Measurements from ENCODE around the gene ZNF680.
A peak's percentile ranks its signal among the peaks of the same experiment; 100 is the strongest.
"Not testable (repeated sequence)": the region's sequence is repeated elsewhere in the genome, so short reads cannot be mapped to it uniquely, and the experiment has no call there.

ZNF680 gene

DNA sequence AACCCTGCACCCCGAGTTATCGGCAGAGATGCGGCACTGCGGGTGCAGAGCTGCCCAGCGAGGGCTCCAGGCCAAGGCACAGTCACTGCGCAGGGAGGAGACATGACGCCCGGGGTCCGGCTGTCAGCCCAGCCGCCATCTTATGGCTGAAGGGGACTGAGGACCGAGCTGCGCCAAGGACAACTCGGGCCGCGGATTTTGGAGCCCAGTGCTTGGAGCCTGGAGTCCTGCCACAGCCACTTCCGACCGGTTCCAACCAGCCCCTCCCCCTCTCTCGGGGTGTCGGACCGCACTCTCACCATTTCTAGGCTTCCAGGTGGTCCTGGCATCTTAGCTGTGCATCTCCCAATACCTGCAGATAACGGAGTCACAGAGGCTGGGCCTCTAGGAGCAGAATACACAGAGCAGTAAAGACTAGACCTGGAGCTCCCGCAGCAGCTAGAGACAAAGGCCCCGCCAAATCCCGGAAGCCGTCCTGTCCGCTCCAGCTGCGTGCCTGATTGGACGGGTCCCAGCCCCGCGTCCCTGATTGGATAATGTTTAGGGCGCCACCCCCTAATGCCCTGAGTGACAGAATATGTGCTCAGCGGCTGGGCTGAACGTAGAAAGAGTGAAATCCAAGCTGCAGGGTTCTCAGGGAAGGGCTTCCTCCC is at the start of gene ZNF680:
TSS of gene ZNF680 (minus strand) at position 446 of the 653 bp plus-strand sequence. CDS start at position 329, 117 bp downstream.
- DNase-seq, result peak; percentile 91

DNA sequence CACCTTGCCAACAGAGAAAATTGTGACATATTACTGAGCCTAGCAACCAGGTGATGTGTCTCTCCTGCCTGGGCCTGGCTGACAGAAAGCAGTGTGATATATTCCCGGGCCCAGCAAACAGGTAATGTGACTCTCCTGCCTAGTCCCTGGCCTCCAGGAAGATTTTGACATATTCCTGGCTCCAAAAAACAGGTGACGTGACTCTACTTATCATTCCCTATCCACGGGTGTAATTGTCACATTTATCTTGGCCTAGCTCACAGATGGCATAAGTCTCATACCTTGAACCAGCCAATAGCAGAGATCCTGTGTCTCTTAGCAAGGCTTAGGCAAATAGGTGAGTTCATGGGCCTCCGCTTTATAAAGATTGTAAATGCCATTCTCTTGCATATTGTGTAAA is 49.6 kb upstream of the ZNF680 start:
- DNase-seq, result no peak

DNA sequence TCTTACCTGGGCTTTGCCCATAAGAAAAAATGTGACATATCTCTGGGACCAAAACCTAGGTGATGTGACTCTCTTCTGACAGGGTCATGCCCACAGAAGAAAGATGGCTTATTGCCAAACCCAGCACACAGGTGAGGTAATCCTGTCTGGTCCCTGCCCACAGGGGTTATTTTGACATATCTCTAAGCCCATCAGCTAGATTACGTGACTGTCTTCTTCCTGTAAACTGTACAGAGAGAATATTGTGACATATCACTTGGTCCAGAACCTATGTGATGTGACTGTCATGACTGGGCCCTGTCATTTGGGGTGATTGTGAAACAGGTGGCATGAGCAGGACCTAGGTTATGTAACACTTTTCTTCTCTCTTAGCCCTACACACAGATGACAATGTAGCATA is 48.8 kb upstream of the ZNF680 start:
- no peak for DNase-seq

DNA sequence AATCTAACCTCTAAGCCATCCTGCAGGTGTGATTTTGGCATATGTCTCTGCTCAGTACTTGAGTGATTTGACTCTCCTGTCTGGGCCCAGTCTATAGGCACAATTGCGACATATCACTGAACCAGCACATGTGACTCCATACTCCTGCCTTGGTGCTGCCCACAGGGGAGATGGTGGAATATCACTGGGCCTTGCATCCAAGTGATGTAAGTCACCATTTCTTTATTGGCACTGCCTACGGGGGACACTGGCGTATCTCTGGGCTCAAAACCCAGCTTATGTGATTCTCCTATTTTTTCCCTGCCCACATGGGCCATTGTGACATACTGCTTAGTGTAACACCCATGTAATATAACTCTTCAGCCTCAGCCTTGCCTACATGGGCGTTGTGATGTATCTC is 48.1 kb upstream of the ZNF680 start:
- DNase-seq, result no peak

DNA sequence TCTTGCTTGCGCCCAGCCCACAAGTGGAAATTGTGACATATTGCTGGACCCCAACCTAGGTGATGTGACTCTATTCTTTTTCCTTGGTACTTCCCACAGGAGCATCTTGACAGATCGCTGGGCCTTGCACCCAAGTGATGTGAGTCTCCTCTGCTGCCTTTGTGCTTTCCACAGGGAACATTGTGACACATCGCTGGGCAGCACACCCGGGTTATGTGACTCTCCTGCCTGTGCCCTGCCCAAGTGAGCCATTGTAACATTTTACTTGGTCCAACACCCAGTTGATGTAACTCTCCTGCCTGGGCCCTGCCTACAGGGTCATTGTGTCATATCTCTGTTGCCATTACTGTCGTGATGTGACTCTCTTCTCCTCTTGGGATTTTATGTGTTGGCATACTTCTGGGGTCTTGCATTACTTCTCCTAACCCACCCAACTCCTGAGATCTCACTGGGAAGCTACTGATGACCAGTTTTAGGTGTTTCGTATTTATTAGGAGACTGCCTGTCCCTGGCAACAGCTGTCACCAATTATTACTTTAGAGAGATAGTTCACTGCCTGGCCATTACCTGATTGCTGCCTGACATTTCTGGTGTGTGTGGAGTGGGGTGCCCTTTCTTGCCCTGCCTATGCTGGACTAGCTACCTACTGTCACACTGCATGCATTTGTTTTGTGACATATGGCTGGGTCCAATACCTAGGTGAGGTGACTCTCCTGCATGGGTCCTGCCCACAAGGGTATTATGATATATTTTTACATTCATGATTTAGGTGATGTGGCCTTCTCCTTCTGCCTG is 45.4 kb upstream of the ZNF680 start:
- no peak for DNase-seq

DNA sequence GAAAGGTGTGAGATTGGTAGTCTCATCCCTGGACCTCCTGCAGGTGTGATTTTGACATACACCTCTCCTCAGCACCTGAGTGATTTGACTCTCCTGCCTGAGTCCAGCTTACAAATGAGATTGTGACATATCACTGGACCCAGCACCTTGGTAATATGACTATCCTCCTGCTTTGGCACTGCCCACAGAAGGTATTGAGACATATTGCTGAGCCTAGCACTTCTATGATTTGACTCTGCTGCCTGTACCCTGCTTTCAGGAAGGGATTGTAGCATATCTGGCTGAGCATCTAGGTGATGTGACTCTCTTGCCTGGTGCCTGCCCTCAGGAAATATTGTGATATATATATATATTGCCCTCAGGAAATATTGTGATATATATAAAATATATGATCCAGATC is 43.5 kb upstream of the ZNF680 start:
- no peak for DNase-seq

DNA sequence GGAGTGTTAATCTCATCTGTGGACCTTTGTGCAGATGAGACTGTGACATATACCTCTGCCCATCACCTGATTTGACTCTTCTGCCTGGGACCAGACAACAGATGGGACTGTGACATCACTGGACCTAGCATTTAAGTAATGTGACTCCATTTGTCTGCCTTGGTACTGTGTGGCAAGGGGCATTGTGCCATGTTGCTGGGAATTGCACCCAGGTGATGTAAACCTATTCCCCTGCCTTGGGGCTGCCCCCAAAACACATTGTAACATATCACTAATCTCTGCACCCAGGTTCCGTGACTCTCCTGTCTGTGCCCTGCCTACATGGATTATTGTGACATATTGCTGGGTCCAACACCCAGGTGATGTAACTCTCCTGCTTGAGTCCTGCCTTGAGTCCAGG is 40.4 kb upstream of the ZNF680 start:
- DNase-seq, result no peak

DNA sequence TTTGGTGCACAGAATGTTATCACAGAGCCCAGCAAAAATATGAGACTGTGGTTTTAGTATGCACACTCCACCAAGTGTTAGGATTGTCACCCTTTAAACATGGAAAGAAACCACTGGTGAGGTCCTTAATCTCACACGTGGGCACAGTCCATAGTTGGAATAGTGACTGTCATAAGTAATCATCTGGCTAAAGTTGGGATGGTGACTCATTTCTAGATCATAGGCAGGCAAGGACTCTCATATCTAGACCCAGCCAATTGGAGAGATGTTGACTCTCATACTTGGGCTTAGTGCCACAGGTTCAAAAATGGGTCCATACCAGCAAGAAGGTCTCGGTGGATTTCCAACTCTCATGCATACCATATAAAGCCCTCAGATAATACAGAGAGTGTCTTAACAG is 39.6 kb upstream of the ZNF680 start:
- no peak for DNase-seq

DNA sequence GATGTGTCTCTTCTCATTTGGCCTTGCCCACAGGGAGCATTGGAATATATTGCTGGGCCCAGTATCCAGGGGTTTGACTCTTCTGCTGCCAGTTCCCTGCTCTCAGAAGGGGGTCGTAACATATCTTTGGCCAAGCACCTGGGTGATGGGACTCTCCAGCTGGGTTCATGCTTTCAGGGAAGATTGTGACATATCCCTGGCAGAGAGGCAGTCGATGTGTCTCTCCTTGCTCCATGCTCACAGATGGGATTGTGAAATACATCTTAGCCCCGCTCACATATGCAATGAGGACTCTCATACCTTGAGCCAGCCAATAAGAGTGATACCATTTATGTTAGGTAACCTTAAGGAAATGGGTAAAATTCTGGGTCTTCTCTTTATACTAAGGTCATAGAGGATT is 39.2 kb upstream of the ZNF680 start:
- DNase-seq, result no peak

DNA sequence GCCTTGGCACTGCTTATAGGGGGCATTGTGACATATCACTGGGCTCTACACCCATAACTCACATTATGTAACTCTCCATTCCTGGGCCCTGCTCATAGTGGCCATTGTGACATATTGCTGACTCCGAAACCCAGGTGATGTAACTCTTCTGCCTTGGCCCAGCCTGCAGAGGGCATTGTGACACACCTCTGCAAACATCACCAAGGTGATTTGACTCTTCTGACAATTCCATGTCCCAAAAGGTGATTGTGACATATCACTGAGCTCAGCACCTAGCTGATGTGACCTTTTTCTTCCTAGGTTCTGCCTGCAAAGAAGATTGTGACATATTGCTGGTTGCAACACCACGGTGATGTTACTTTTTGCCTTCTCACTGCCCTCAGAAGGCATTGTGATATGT is 36.5 kb upstream of the ZNF680 start:
- no peak for DNase-seq

DNA sequence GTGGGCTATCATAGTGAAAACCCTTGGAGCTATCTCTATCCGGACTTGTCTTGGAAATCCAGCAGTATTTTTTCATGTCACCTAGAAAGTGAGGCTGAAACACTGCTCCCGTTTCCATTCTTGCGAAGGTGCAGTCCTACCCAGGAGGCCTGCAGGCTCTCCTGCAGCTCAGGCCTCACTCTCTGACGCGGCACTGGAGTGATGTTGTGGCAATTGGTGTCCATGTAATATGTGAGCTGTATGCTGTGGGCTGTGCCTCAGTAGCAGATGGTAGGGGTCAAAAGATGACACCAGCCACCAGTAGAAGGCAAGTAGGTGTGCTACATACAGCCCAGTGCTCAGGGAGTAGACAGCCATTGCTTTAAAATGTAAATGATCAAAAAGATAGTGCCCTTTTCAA is 28.1 kb upstream of the ZNF680 start:
- no peak for DNase-seq

DNA sequence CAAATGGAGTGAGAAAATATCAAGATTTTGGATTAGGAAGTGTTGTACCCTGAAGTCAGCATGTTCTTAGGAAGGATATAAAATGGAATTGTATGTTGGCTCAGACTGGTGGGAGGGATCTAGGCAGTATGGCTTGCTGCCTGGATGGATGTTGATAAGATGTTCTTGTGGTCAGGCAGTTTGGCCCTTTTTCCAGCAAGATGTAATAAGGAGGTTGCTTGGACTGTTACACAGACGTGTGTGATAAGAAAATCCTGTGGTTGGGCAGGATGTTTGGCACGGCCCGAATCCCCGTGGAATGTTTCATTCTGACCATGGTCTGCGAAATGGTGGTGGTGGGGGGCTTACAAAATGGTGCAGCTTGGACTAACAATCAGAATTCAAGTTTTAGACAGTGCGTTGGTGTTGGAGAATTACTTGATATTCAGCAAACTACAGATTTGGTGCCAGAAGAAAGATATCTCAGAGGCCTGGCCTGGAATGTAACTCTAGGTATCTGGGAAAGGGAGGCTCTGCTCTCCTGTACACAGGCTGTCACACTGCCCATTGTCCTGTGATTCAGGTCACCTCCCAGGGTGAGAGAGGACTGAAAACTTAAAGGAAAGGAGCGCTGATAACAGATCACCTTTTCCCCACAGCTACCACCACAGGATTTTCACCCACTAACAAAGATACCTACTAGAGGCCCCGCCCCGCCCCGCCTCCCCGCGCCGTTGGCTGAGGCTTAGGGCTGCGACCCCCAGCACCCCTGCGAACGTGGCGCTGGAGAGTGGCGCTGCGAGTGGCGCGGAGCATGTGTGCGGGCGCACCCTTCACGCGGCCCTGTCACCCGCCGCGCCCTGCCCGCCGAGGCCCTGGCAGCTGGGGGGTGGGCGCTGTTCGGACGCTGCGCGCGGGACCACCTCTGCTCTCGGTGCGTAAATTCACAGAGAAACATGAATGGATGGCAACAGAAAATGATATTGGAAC is 19.3 kb upstream of the ZNF680 start:
- no peak for DNase-seq

DNA sequence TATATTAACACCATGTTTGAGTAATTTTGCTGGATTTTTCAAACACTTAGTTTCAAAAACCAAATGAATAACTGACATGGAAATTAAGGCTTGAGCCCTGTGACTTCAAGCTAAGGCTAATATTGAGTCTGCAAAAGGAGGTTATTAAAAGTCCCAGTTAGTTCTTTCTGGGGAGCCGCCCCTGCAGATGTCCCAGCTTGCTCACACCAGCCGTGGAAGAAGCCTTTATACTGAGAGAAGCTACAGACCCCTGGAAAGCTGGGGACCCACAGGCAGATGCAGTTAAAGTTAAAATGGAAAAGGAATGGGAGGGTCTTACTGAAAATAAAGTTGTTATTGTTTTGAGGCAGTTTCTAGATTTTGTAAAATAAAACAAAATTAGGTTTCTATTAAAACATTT is 18.5 kb upstream of the ZNF680 start:
- no peak for DNase-seq

DNA sequence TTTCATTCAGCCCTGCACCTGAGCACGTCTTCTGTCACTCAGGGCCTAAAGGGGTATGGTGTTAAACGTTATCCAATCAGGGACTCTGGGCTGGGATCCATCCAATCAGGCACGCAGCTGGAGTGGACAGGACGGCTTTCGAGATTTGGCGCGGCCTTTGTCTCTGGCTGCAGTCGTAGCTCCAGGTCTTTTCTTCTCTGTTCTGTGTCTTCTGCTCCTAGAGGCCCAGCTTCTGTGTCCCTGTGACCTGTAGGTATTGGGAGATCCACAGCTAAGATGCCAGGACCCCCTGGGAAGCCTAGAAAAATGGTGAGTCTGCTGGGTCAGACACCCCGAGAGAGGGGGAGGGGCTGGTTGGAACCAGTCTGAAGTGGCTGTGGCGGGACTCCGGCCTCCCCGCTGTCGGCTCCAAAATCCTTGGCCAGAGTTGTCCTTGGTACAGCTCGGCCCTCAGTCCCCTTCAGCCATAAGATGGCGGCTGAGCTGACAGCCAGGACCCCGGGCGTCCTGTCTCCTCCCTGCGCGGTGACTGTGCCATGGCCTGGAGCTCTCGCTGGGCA is 11.7 kb upstream of the ZNF680 start:
- DNase-seq, result no peak

DNA sequence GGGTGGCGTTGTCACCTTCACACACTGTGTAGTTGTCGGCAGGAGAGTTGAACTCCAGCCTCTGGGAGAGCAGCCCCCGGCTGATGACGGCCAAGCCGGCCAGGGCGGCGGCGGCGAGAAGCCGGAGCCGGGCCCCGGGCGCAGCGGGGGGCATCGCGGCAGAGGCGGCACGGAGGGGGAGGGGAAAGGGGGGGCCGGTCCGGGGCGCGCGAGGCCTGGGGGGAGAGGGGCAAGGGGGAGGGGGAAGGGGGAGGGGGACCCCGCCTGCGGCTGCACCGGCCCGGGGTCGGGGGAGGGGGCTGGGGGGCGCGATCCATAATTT is 7.4 kb upstream of the ZNF680 start:
- DNase-seq, result not testable (repeated sequence)

DNA sequence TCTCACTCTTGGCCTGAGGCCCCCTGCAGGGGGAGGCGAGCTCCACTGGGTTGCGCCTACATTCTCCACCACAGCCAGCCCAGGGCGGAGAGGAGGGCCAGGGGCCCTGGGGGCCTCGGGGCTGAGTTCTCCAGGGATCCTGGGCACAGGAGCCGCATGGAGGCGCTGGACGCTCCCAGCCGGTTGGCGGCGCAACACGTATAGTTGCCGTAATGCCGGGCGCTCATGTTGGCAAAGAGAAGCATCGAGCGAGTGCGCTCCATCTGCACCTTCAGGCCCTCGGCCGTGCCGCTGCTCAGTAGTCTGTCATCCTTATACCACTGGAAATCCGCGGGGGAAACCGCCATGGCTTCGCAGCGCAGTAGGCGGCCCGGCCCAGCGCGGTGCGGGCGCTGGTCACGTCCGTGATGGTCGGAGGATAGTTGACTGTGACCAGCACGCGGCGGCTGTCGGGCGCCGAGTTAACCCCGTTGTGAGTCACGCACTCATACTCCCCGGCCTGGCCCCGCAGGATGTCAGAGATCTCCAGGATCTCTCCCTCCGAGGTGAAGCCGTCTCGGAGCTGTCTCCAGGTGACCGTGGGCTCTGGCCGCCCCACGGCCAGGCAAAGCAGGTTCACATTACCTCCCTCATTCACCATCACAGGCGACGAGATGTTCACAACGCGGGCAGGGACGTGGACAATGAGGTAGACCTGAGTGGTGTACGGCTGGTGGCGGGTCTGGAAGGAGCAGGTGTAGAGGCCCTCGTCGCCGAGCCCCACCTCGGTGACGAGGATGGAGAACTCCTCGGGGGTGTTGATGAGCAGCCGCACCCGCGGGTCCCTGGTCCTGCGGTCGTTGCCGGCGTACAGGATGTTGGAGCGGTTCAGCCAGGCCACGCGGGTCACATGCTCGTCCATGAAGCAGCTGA is 6.8 kb upstream of the ZNF680 start:
- peak; percentile 47 to 73 for DNase-seq

DNA sequence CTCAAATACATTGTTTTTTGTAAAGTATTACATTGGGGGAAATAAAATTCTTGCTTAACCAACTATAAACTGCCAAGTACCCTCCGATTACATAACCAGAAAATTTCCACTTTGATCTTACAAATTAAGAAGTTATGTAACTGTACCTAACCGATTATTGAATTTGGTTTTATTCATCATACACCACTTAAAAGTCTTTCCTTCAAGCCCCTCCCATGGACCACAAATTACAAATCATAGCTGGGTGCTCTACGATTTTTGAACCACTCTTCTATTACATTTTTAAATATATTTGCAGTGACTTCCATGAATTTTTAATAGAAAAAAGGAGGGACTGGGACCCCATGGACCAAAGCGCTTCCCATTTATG is 630 bp downstream of the ZNF680 start:
- no peak for DNase-seq

DNA sequence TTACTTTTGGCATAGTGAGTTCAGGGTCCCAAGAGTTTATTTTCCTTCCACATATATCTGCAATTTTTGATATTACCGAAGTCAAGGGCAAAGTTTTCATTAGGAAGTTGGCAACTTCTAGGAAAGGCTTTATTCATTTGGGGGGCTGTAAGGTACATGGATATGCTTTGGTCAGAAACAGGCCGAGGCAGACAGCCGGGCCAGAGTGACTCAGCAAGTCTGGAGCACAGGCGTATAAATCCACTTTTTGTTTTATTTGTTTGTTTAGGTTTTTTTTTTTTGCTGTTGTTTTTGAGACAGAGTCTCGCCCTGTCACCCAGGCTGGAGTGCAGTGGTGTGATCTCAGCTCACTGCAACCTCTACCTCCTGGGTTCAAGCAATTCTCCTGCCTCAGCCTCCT is 3.7 kb downstream of the ZNF680 start:
- no peak for DNase-seq

DNA sequence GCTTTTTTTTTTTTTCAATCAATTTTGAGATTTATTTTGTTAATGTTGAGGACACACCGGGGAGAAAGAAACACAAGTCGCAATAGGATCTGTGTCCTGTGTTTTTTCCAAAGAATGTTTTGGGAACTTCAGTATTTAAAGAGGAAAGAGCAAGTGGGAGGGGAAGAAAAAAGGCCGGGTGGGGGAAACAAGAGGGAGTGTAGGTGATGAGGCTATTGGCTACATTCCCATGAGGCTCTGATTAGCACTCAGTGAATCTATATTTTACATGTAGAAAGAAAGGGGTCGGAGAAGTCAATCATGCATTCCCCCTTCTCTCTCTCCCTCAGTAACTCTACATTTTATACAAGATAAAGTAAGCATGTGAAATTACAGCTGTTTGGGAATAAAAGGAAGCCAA is 4.1 kb downstream of the ZNF680 start:
- no peak for DNase-seq

DNA sequence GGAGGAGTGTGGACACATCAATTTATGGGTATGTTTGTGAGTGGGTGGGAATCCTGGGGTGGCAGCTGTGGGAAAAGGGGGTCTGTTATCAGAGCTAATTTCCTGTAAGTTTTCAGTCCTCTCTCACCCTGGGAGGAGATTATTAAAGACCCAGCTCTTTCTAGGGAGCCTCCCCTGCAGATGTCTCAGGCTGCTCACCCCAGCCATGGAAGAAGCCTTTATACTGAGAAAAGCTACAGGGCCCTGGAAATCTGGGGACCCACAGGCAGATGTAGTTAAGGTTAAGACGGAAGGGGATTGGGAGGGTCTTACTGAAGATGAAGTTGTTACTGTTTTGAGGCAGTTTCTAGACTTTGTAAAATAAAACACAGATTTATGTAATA is 4.6 kb downstream of the ZNF680 start:
- DNase-seq, result no peak

DNA sequence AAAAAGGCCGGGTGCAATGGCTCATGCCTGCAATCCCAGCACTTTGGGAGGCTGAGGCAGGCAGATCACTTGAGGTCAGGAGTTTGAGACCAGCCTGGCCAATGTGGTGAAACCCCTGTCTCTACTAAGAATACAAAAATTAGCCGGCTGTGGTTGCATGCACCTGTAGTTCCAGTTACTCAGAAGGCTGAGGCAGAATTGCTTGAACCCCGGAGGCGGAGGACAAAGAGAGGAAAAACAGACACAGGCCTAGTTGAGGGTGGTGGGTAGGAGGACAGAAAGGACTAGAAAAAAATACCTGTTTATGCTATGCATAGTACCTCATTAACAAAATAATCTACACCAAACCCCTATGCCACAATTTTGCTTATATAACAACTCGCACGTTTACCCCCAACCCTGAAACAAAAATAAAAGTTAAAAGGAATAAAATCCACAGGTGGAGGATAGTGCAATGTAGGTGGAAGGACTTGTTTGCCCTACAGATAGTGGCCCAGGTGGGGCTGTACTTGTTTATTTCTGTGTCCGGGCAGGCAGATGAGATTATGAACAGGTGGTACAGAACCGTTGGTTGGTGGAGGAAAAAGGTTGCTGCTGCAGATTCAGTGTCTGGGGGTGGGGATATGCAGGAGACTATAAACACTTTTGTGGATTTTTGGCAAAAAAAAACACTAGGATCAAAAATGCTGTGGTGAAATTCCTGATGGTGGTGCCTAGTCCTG is 5.1 kb downstream of the ZNF680 start:
- no peak for DNase-seq

DNA sequence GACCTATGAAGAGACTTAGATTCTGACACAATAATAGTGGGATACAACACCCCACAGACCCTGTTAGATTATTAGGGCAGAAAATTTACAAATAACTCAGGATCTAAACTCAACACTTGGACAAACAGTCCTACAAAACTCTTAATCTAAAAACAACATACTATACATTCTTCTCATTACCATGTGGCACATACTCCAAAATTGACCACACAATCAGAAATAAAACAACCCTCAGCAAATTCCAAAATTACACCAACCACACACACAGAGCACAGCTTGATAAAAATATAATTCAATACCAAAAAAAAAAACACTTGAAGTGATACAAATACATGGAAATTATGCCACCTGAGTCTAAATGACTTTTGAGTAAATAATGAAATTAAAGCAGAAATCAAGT is 7.8 kb downstream of the ZNF680 start:
- no peak for DNase-seq
